H9 (cell line): ENCODE results near the gene SPHK2. TPM values are rescaled to one million over a fixed set of nuclear protein-coding genes. Genes with fewer than 3 reads are reported as not detected.

Source experiments
- DNase-seq: peaks from one replicate; pipeline ENCODE4 v3.0.0-alpha.2; 2017
- H2AFZ ChIP-seq: one replicate; pipeline ENCODE4 v1.6.1; 2013; ENCODE audit warnings: mild to moderate bottlenecking, low read length, control low read depth, moderate library complexity
- H2AK5ac ChIP-seq: 2 replicates; pipeline ENCODE4 v1.6.1; 2013; ENCODE audit warnings: low read length, control low read depth, mixed read lengths; ENCODE audit not compliant: insufficient read length
- H2BK120ac ChIP-seq: one replicate; pipeline ENCODE4 v1.6.1; 2013; ENCODE audit warnings: low read depth, mild to moderate bottlenecking, low read length, control low read depth, inconsistent platforms; ENCODE audit not compliant: poor library complexity, severe bottlenecking
- H2BK12ac ChIP-seq: 2 replicates; pipeline ENCODE4 v1.6.1; 2013; ENCODE audit warnings: low read length, control low read depth, mixed read lengths, low read depth; ENCODE audit not compliant: insufficient read length
- H2BK15ac ChIP-seq: 2 replicates; pipeline ENCODE4 v1.6.1; 2013; ENCODE audit warnings: low read depth, low read length, control low read depth
- H2BK20ac ChIP-seq: one replicate; pipeline ENCODE4 v1.6.1; 2013; ENCODE audit warnings: low read depth, mild to moderate bottlenecking, low read length, control low read depth, inconsistent platforms; ENCODE audit not compliant: poor library complexity, severe bottlenecking
- H2BK5ac ChIP-seq: 2 replicates; pipeline ENCODE4 v1.6.1; 2013; ENCODE audit warnings: low read length, control low read depth, mixed read lengths; ENCODE audit not compliant: insufficient read length
- H3K14ac ChIP-seq: 2 replicates; pipeline ENCODE4 v1.6.1; 2013; ENCODE audit warnings: low read length, control low read depth; ENCODE audit not compliant: insufficient read depth
- H3K18ac ChIP-seq: 2 replicates; pipeline ENCODE4 v1.6.1; 2013; ENCODE audit warnings: low read depth, mild to moderate bottlenecking, mixed read lengths, low read length, control low read depth; ENCODE audit not compliant: insufficient read length
- H3K23ac ChIP-seq: 2 replicates; pipeline ENCODE4 v1.6.1; 2013; ENCODE audit warnings: low read length, control low read depth, mixed read lengths, low read depth; ENCODE audit not compliant: insufficient read length
- H3K23me2 ChIP-seq: 2 replicates; pipeline ENCODE4 v1.6.1; 2013; ENCODE audit warnings: low read depth, mild to moderate bottlenecking, mixed read lengths, low read length, control low read depth; ENCODE audit not compliant: insufficient read length, poor library complexity, severe bottlenecking
- H3K27ac ChIP-seq: 2 replicates; pipeline ENCODE4 v1.5.1; 2013; ENCODE audit warnings: low read length, control low read depth, mixed read lengths, low read depth; ENCODE audit not compliant: insufficient read length
- H3K27me3 ChIP-seq: 2 replicates; pipeline ENCODE4 v1.6.1; 2013; ENCODE audit warnings: low read length, control low read depth, inconsistent platforms; ENCODE audit not compliant: insufficient read depth
- H3K4ac ChIP-seq: 2 replicates; pipeline ENCODE4 v1.6.1; 2013; ENCODE audit warnings: low read depth, mild to moderate bottlenecking, control low read depth, inconsistent platforms, low read length, moderate library complexity
- H3K4me1 ChIP-seq: 2 replicates; pipeline ENCODE4 v1.6.1; 2013; ENCODE audit warnings: low read length, control low read depth, inconsistent platforms; ENCODE audit not compliant: insufficient read depth
- H3K4me2 ChIP-seq: 2 replicates; pipeline ENCODE4 v1.6.1; 2013; ENCODE audit warnings: low read length, control low read depth, mixed read lengths; ENCODE audit not compliant: insufficient read length, insufficient read depth
- H3K56ac ChIP-seq: 2 replicates; pipeline ENCODE4 v1.6.1; 2013; ENCODE audit warnings: low read depth, mild to moderate bottlenecking, mixed read lengths, low read length, control low read depth; ENCODE audit not compliant: insufficient read length
- H3K79me1 ChIP-seq: 2 replicates; pipeline ENCODE4 v1.6.1; 2013; ENCODE audit warnings: low read depth, mild to moderate bottlenecking, moderate library complexity, low read length, control low read depth, inconsistent platforms; ENCODE audit not compliant: insufficient read depth, poor library complexity, severe bottlenecking
- H3K79me2 ChIP-seq: 2 replicates; pipeline ENCODE4 v1.6.1; 2013; ENCODE audit warnings: low read length, control low read depth, inconsistent platforms; ENCODE audit not compliant: insufficient read depth
- H3K9ac ChIP-seq: 2 replicates; pipeline ENCODE4 v1.6.1; 2013; ENCODE audit warnings: low read length, control low read depth, mixed read lengths; ENCODE audit not compliant: insufficient read length; ENCODE audit errors: extremely low read depth
- H3K9me3 ChIP-seq: one replicate; pipeline ENCODE4 v1.6.1; 2013; ENCODE audit warnings: low read depth, low read length, inconsistent platforms; ENCODE audit not compliant: control insufficient read depth
- H3T11ph ChIP-seq: one replicate; pipeline ENCODE4 v1.6.1; 2013; ENCODE audit warnings: mild to moderate bottlenecking, low read length, control low read depth, inconsistent platforms
- H4K20me1 ChIP-seq: one replicate; pipeline ENCODE4 v1.6.1; 2013; ENCODE audit not compliant: control insufficient read depth, insufficient read length, insufficient read depth
- H4K5ac ChIP-seq: 2 replicates; pipeline ENCODE4 v1.6.1; 2013; ENCODE audit warnings: low read depth, mild to moderate bottlenecking, mixed read lengths, low read length, control low read depth; ENCODE audit not compliant: insufficient read length
- H4K8ac ChIP-seq: replicated peaks from 2 replicates; pipeline ENCODE4 v1.6.1; 2013; ENCODE audit warnings: low read length, control low read depth, mixed read lengths, low read depth; ENCODE audit not compliant: insufficient read length
- H4K91ac ChIP-seq: 2 replicates; pipeline ENCODE4 v1.6.1; 2013; ENCODE audit warnings: low read depth, mild to moderate bottlenecking, moderate library complexity, mixed read lengths, low read length, control low read depth; ENCODE audit not compliant: insufficient read length
- H3K27ac Mint-ChIP-seq, 3 experiments: 2 replicates in 2 of 3; 3 replicates in 1 of 3; pipeline ENCODE4 v1.8.0; 2020 to 2021; ENCODE audit warnings: mixed read lengths in 3 of 3, mild to moderate bottlenecking in 1 of 3, moderate library complexity in 1 of 3
- H3K27me3 Mint-ChIP-seq: 2 replicates; pipeline ENCODE4 v1.8.0; 2021; ENCODE audit warnings: low read depth, mild to moderate bottlenecking, moderate library complexity, mixed read lengths
- H3K36me3 Mint-ChIP-seq, 3 experiments: 2 replicates in 2 of 3; 3 replicates in 1 of 3; pipeline ENCODE4 v1.8.0; 2020 to 2021; ENCODE audit warnings: low read depth in 3 of 3, mixed read lengths in 3 of 3; ENCODE audit not compliant: insufficient read depth in 1 of 3
- H3K4me1 Mint-ChIP-seq, 2 experiments: 2 replicates each; pipeline ENCODE4 v1.8.0; 2020; ENCODE audit warnings: mixed read lengths in 2 of 2
- H3K4me3 Mint-ChIP-seq, 2 experiments: 2 replicates in 1 of 2; 3 replicates in 1 of 2; pipeline ENCODE4 v1.8.0; 2020 to 2021; ENCODE audit warnings: mild to moderate bottlenecking in 2 of 2, mixed read lengths in 2 of 2, moderate library complexity in 1 of 2
- H3K9me3 Mint-ChIP-seq, 2 experiments: 2 replicates in 1 of 2; 3 replicates in 1 of 2; pipeline ENCODE4 v1.8.0; 2020; ENCODE audit warnings: mild to moderate bottlenecking in 2 of 2, mixed read lengths in 2 of 2, moderate library complexity in 1 of 2
- CTCF ChIP-seq: fragments of 200-600 bp; sonication (generic); conservative IDR thresholded peaks from 3 replicates; pipeline ENCODE4 v1.8.0; 2021; ENCODE audit warnings: antibody characterized with exemption, mild to moderate bottlenecking
- total RNA-seq: library from RNA; stranded (reverse); gene quantifications from 2 replicates; pipeline ENCODE4 v1.2.1, GENCODE V29; 2021

Gene SPHK2
- total RNA-seq, 1 experiment from 2014 or later = 57.2 TPM

- H3K9ac ChIP-seq = no peak overlapping the region
These were observed 13.4 kb downstream of the SPHK2 start for GRCh38 chr19:48632692-48633147.

More at GRCh38 chr19:48632692-48633147, 13.4 kb downstream of the SPHK2 start:
- Histone ChIP-seq H4K8ac (no peak overlapping the region), H3K4me1 (peaks cover 7% of the 10 kb centered on the region; the same call in 1 of the 2 replicates), H3K56ac (no peak overlapping the region), H2BK12ac (no peak overlapping the region), H2AK5ac (no peak overlapping the region), H3K27me3 (no peaks in the 10 kb centered on the region; the same call in 1 of the 2 replicates), H3K79me1 (no peaks in the 10 kb centered on the region), H2BK15ac (no peak overlapping the region), H3K4ac (no peak overlapping the region), H2BK20ac (no peak overlapping the region), H4K91ac (no peak overlapping the region), H3T11ph (no peak overlapping the region), H3K27ac (no peak overlapping the region), H3K14ac (no peak overlapping the region), H3K23me2 (peaks cover 32% of the 10 kb centered on the region), H4K5ac (no peak overlapping the region), H2BK120ac (no peak overlapping the region), H4K20me1 (no peaks in the 10 kb centered on the region), H2BK5ac (no peak overlapping the region), H3K79me2 (no peaks in the 10 kb centered on the region), H2AFZ (no peak overlapping the region), H3K4me2 (no peak overlapping the region), H3K23ac (no peak overlapping the region), H3K18ac (no peak overlapping the region), H3K9me3 (no peaks in the 10 kb centered on the region)
- Mint-ChIP-seq H3K4me3 (no peak overlapping the region; a peak in 1 of 5 replicates), H3K4me1 (peaks cover 24 to 44% of the 10 kb centered on the region in 2 experiments), H3K36me3 (peaks cover 3 to 21% (median 14%) of the 10 kb centered on the region in 3 experiments; a peak in 6 of 7 replicates), H3K9me3 (no peaks in the 10 kb centered on the region), H3K27me3 (peaks cover 4% of the 10 kb centered on the region), H3K27ac (no peak overlapping the region; a peak in 1 of 7 replicates)
- TF ChIP-seq CTCF = no peak
- DNase-seq = no peak
